Right lobe of liver (tissue), 6 donors: ENCODE measurements around the gene HOPX. TPM values are rescaled to one million over a fixed set of nuclear protein-coding genes. Genes with fewer than 3 reads are reported as not detected.
"Not testable (repeated sequence)": the region's sequence is repeated elsewhere in the genome, so short reads cannot be mapped to it uniquely, and the experiment has no call there.

Source experiments
- ATAC-seq, 4 donors: fragments of 200-7000 bp; cut with Tn5 transposase; one replicate each; pipeline ENCODE4 v1.9.1; 2020; ENCODE audit warnings: mild to moderate bottlenecking in 4 of 4, moderate library complexity in 4 of 4
- DNase-seq, 3 donors: peaks; one replicate each; pipeline ENCODE4 v3.0.0-alpha.2; 2020
- H3K27ac ChIP-seq, 3 donors: fragments of 200-600 bp; one replicate each; pipeline ENCODE4 v1.8.0; 2022
- H3K27me3 ChIP-seq, 2 donors: fragments of 200-600 bp; one replicate each; pipeline ENCODE4 v1.8.0; 2022
- H3K36me3 ChIP-seq, 4 donors: fragments of 200-600 bp; sonication (generic) in 1 of 4; one replicate each; pipeline versions ENCODE4 v1.5.1 to v1.8.0; 2017 to 2022; ENCODE audit warnings: control low read depth in 1 of 4
- H3K4me1 ChIP-seq, 4 donors: fragments of 200-600 bp; sonication (generic) in 1 of 4; one replicate each; pipeline versions ENCODE4 v1.5.1 to v1.8.0; 2017 to 2022; ENCODE audit warnings: control low read depth in 1 of 4
- H3K4me3 ChIP-seq, 3 donors: fragments of 200-600 bp; one replicate each; pipeline ENCODE4 v1.8.0; 2022
- H3K9me3 ChIP-seq, 4 donors: fragments of 200-600 bp; sonication (generic) in 1 of 4; one replicate each; pipeline versions ENCODE4 v1.5.1 to v1.8.0; 2017 to 2022; ENCODE audit warnings: control low read depth in 1 of 4
- POLR2A ChIP-seq: fragments of 450-650 bp; IDR thresholded peaks from one replicate; pipeline ENCODE4 v1.6.1; 2017; ENCODE audit warnings: antibody characterized with exemption, mild to moderate bottlenecking
- WGBS: methylation state at CpG from one replicate; pipeline ENCODE4 v1.1.6; 2018; ENCODE audit warnings: low coverage, low lambda C conversion rate; ENCODE audit not compliant: insufficient coverage; ENCODE audit errors: missing lambda C conversion rate; 5-methylcytosine and 5-hydroxymethylcytosine counted together
- intact Hi-C, 2 donors: fragments of 100-400 bp; cut with DNase I; formaldehyde crosslinking; loops; one replicate each; pipeline versions ENCODE4 v1.11.2 to v1.14.1; 2022
- total RNA-seq, 6 experiments: library from RNA; depleted of rRNA in 2 of 6; stranded (reverse); fragments of >200 nt in 2 of 6; fragmentation: NEBNext Ultra II Directional in 3 of 6; extraction: Animal tissue kit (Norgen Biotek cat#: 25700) in 3 of 6; gene quantifications; one replicate each; pipeline versions ENCODE4 v1.1.0 to v1.2.4, GENCODE V29; 2016 to 2023
- TF ChIP-seq, protein P1 (sequence below), 4 donors: fragments of 200-600 bp in 3 of 4; fragments of 450-650 bp in 1 of 4; IDR thresholded peaks; one replicate each; pipeline versions ENCODE4 v1.5.1 to v1.8.0; 2016 to 2022; ENCODE audit warnings: antibody characterized with exemption in 4 of 4, mild to moderate bottlenecking in 2 of 4
- donor health status: DM: no; HTN: yes; CAD: no.
- donor health status: DM: no; HTN: no; CAD: no.
- donor health status: DM: no; HTN: no; CAD: no.
- donor health status: DM: no; HTN: yes; CAD: no.
- donor health status: DM: no; HTN: yes; CAD: no.

The HOPX gene
- total RNA-seq, 6 experiments from 2014 or later: 0.27 to 0.80 (median 0.42) TPM; not detected in 3

DNA sequence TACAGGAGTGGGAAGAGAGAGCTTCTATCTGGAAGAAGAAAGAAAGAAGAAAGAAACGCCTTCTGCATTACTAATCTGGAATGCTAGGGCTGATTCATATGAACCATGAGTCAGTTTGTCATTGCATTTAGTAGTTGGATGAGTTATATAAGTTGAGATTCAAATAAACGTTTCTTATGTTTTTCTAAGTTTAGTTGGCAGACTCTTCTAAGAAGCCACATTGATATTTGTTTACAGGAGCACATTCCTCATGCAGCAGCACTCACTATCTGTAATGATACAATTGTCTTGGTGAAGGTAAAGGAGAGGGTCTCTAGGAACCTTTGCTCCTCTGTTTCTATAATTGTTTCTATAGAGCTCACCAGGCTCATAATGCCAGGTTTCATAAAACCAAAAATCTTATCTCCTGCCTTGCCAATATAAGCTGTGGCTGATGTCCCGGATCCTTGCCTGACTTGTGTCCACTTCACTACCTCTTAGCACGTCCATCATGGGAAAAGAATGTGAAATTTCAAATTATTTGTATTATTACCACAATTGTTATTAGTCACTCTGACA is 39.5 kb downstream of the HOPX start:
- intact Hi-C loops: no loop called here
- 40% methylated on average over 4 of the region's 4 CpGs for WGBS
- no peak for DNase-seq
- H3K36me3 ChIP-seq: no peaks in the 10 kb centered on the region
- ATAC-seq: no peak
- peaks cover 0 to 3% (median 0%) of the 10 kb centered on the region in 4 donors for H3K9me3 ChIP-seq
- TF ChIP-seq, protein P1, sequence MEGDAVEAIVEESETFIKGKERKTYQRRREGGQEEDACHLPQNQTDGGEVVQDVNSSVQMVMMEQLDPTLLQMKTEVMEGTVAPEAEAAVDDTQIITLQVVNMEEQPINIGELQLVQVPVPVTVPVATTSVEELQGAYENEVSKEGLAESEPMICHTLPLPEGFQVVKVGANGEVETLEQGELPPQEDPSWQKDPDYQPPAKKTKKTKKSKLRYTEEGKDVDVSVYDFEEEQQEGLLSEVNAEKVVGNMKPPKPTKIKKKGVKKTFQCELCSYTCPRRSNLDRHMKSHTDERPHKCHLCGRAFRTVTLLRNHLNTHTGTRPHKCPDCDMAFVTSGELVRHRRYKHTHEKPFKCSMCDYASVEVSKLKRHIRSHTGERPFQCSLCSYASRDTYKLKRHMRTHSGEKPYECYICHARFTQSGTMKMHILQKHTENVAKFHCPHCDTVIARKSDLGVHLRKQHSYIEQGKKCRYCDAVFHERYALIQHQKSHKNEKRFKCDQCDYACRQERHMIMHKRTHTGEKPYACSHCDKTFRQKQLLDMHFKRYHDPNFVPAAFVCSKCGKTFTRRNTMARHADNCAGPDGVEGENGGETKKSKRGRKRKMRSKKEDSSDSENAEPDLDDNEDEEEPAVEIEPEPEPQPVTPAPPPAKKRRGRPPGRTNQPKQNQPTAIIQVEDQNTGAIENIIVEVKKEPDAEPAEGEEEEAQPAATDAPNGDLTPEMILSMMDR (IDR thresholded peaks at IDR 0.05): no peak
- no peak for TF ChIP-seq POLR2A
- H3K4me3 ChIP-seq: no peak overlapping the region
- H3K27ac ChIP-seq: no peak overlapping the region
- H3K4me1 ChIP-seq: no peaks in the 10 kb centered on the region
- no peaks in the 10 kb centered on the region for H3K27me3 ChIP-seq

DNA sequence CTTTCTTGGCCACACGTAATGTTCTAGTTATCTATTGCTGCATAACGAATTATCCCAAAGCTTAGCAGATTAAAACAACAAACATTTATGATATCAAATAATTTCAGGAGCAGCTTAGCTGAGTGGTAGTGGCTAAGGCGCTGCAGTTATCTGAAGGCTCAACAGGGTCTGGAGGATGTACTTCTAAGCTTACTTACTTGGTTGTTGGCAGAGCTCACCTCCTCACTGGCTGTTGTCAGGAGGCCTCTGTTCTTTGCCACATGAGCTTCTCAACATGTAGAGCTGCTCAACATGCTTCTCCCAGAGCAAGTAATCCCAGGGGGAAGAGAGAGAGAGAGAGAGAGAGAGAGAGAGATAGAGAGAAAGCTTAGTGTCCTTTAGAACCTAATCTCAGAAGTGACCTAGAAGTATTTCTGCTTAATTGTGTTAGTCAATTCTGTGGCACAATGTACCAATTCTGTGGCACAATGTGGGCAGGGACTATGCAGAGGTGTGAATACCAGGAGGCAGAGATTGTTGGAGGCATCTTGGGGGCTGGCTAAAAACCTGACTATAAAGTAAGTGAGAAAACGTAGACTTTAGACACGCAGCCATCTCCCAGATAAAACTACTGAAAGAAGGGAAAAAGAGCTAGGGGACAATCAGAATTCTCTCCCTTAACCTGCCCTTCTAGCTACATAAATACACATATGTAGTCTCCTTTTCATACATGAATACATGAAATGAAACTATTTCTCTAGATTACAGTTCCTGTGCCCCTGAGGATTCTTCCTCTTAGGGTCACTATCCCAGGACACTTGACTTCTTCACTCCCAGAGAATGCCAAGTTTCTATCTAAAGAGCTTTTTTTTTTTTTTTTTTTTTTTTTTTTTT is 40.2 kb downstream of the HOPX start:
- Histone ChIP-seq H3K36me3 (no peaks in the 10 kb centered on the region), H3K27me3 (no peaks in the 10 kb centered on the region), H3K4me1 (no peaks in the 10 kb centered on the region), H3K4me3 (no peak overlapping the region), H3K9me3 (no peaks in the 10 kb centered on the region), H3K27ac (no peak overlapping the region)
- WGBS: 49% methylated on average over 5 of the region's 5 CpGs
- no peak for TF ChIP-seq POLR2A
- TF ChIP-seq, protein P1 (IDR thresholded peaks at IDR 0.05): no peak
- DNase-seq (no peak), ATAC-seq (no peak)
- intact Hi-C loops: no loop called here

DNA sequence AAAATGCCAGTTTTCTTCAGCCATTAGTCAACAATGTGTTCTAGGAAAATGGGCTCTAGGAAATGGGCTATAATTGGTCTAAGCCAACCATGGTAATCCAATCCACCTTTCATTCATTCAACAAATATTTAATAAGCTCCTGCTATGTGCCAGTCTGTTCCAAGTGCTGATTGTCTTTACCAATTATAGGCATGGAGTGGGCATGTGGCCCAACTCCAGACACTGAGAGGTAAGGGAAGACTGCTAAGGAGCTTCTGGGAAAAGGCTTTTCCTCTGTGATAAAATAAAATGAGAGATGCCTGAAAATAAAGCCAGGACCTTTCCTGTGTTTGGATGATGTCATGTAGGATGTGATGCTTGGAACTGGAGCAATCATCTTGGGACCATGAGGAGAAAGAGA is 43.3 kb downstream of the HOPX start:
- DNase-seq (no peak), ATAC-seq (no peak)
- Histone ChIP-seq H3K27ac (no peak overlapping the region), H3K9me3 (no peaks in the 10 kb centered on the region), H3K4me1 (no peaks in the 10 kb centered on the region), H3K4me3 (no peak overlapping the region), H3K27me3 (no peaks in the 10 kb centered on the region), H3K36me3 (no peaks in the 10 kb centered on the region)
- no peak for TF ChIP-seq POLR2A
- TF ChIP-seq, protein P1 (IDR thresholded peaks at IDR 0.05): no peak
- intact Hi-C loops: no loop called here

DNA sequence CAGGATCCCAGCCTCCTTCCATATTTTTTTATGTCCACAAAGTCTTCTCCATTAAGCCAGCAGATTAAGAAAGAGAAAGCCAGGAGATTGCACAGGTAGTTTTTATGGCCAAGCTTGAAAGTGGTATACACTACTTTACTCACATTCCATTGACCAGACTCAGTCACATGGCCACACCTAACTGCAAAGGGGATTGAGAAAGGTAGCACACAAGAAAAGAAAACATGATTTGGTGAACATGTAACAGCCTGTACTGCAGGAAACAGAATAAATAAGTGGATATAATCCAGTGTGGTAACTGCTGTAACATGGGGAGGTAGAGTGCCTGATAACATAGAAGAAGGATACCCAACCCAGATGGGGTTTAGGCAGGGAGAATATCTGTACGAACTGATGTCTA is 43.9 kb downstream of the HOPX start:
- 36% methylated on average over 1 of the region's 1 CpG for WGBS
- Histone ChIP-seq H3K27ac (no peak overlapping the region), H3K9me3 (no peaks in the 10 kb centered on the region), H3K27me3 (no peaks in the 10 kb centered on the region), H3K4me3 (no peak overlapping the region), H3K4me1 (no peaks in the 10 kb centered on the region), H3K36me3 (no peaks in the 10 kb centered on the region)
- ATAC-seq: no peak
- intact Hi-C loops: no loop called here
- TF ChIP-seq POLR2A: no peak
- TF ChIP-seq, protein P1 (IDR thresholded peaks at IDR 0.05): no peak
- no peak for DNase-seq

DNA sequence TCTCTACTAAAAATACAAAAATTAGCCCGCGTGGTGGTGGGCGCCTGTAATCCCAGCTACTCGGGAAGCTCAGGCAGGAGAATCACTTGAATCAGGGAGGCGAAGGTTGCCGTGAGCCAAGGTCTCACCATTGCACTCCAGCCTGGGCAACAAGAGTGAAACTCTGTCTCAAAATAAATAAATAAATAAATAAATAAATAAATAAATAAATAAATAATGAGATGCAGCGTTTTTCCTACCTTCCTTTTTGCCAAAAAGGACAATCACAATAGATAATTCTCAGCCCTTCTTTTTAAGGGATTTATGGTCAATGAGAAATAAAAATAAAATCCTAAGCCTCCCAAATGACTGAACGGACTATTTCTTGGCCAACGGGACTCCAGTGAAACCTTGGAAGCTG is 46.1 kb downstream of the HOPX start:
- H3K9me3 ChIP-seq, H3K27ac ChIP-seq, ATAC-seq, H3K36me3 ChIP-seq, intact Hi-C loops, H3K27me3 ChIP-seq, H3K4me3 ChIP-seq, DNase-seq, H3K4me1 ChIP-seq: not testable (repeated sequence)
- 65% methylated on average over 3 of the region's 9 CpGs for WGBS
